Skin of body (tissue), 2 donors: ENCODE results near the gene SYNDIG1. TPM values are rescaled to one million over a fixed set of nuclear protein-coding genes. Genes with fewer than 3 reads are reported as not detected.

Experiments
- DNase-seq: peaks from one replicate; lab custom pipeline; 2025; lab: John Stamatoyannopoulos, UW
- total RNA-seq: library from RNA; depleted of rRNA; stranded (reverse); fragments of >200 nt; gene quantifications from one replicate; pipeline ENCODE4 v1.2.3, GENCODE V29; 2014

SYNDIG1 gene
- total RNA-seq, 1 donor from 2014 or later, result 2.6 TPM

- no peak for DNase-seq
Observed at GRCh38 chr20:24446811-24447210, 22.6 kb upstream of the SYNDIG1 start.

GRCh38 chr20:24448170-24448569, 21.3 kb upstream of the SYNDIG1 start:
- no peak for DNase-seq

DNA sequence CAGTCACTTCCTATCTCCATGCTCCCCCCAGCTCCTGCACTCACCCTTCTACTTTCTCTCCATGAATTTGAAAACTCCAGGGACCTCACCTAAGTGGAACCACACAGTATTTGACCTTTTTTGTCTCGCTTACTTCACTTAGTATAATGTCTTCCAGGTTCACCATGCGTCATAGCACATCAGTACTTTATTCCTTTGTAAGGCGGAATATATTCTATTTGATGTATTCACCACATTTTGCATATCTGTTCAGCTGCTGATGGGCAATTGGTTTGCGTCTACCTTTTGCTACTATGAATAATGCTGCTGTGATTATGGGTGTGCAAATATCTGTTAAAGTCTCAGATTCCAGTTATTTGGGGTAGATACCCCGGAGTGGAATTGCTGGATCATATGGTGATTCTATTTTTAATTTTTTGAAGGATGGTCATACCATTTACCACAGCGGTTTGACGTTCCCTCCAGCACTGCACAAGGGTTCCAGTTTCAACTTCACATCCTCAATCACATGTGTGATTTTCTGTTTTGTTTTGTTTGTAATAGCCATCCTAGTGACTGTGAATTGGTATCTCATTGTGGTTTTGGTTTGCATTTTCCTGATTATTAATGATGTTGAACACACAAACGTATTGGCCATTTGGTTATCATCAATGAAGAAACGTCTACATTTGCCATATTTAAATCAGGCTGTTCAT, 20.3 kb upstream of the SYNDIG1 start:
- DNase-seq, result no peak

DNA sequence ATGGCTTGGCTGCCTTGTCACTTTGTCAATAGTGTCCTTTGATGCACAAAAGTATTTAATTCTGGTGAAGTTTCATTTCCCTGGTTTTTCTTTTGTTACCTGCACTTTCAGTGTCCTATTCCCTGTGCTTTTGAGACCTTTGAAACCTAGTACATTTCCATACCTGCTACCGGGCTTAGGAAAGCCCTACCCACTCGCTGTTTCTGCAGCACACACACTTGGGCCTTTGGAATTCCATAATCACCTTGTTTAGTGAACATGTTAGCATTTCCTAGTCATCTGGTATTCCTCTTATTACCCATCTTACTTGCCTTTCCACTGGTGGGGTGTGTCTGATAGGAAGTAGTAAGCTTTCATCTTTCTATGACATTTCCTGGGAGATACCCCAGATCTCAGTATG, 19.3 kb upstream of the SYNDIG1 start:
- DNase-seq, result no peak

- no peak for DNase-seq
Observed at GRCh38 chr20:24450624-24451376, 18.6 kb upstream of the SYNDIG1 start.

- no peak for DNase-seq
Observed at GRCh38 chr20:24451428-24451827, 18.0 kb upstream of the SYNDIG1 start.

GRCh38 chr20:24452016-24452415, 17.4 kb upstream of the SYNDIG1 start:
- DNase-seq, result no peak

DNA sequence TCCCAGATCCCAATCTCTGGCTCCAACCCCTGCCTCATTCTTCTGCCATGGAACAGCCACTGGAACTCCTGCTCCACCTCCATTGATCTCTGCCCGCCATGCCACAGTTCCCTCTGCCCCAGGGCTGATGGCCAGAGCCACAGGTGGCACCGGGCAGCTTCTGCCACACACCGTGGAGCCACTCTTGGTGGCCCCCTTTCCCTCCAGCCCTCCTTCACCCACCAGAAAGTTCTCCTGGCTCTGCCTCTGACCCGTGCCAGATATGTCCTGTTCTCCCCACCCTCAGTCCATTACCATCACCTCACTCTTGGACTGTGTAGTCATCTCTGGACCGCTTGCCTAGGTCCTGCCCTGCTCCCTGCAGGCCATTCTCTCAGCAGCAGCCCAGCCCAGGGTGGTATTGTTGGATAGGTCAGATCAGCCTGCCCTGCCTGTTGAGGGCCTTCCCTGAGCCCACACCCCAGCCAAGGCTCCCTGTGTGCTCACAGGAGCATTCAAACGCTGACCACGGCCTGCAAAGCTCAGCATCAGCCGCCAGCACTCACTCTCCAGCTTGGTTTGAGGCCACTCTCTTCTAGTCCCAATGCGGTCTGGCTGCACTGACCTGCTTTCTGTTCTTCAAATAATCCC, 16.8 kb upstream of the SYNDIG1 start:
- no peak for DNase-seq

DNA sequence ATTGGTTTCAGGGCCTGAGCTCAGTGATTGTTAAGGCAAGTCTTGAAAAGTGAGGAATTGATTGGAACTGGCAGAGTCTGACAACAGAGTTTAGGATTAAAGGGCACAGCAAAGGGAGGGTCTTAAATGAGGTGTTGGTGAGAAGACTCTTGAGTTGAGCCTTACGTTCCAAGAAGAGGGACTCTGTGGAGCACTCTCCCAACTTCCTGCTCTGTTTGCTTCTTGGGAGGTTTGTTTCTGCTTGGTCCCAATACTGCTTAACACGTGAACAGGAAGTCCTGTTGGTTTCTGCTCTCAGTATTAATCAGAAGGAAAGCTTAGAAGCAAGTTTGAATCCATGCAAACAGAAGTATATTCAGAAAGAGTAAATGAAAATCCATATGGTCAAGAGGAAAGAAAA, 15.6 kb upstream of the SYNDIG1 start:
- DNase-seq, result no peak

DNA sequence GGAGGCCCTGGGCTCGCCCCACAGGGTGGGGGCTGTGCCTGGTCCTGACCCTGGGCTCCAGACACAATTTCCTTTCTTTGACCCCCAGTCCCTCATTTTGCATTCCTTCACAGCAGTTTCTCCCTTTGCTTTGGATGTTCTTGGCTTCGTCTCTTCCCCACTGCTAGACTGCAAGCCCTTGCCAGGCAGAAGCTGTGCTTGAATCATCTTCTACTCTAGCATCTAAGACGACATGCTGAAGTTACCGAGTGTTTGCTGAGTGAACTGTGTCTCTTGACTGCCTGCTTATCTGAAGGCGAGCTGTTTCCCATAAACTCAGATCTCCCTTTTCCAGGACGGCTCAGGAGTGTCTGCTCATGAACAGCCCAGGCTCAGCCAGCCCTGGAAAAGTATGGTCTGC, 14.3 kb upstream of the SYNDIG1 start:
- no peak for DNase-seq

DNA sequence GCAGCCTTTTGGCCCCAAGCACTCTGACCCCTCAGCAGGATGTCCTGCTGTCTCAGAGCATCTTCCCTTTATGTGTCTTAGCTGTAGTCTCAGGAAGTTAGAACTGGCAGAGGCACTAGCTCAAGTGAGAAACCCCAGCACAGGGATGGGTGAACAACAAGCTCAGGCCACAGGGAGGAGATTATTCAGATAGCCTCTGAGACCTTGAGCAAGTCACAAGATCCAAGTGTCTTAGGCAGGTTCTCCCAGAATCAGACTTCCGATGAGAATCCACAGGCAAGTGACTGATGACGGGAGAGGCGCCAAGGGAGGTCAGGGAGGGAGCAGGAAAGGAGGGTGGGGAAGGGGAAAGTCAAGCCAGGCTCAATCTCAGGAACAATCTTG, 13.0 kb upstream of the SYNDIG1 start:
- no peak for DNase-seq

DNA sequence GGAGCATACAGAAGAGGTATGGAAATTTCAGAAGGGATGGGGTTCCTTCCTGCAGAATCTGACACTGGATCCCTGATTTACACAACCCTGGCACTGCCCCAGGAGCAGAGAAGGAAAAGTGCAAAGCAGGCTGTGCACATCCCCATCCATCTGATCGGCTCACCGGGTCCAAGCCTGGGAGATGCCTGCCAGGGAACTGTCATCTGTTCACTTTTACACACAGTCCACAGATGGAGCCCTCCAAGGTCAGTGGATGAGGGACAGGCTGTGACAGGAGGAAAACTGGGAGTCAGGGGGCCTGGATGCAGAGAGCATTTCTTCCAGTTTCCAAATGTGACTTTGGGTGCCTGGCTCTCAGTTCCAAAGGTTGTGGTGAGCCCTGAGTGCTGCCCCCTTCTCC, 11.0 kb upstream of the SYNDIG1 start:
- DNase-seq, result no peak

- no peak for DNase-seq
Observed at GRCh38 chr20:24459733-24460132, 9.7 kb upstream of the SYNDIG1 start.

GRCh38 chr20:24460712-24461111, 8.7 kb upstream of the SYNDIG1 start:
- DNase-seq, result no peak

DNA sequence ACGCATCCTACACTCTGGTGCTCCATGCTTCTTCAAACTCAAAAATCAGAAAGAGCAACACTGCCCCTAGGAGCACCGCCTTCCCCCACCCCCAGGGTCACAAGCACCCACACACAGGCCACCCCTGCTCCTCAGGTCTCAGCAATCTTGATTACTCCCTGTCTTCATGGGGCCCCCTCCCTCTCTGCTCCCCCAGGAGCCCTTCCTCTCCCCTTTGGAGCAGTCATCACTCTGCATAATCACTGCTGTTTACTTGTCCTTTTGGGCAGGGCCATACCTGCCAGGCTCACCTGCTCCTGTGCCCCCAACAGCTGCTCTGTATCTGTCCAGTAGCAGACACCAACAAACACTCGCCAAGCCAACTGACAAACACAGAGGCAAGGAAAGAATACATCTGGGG, 7.6 kb upstream of the SYNDIG1 start:
- no peak for DNase-seq

- DNase-seq, result no peak
Observed at GRCh38 chr20:24462460-24463010, 6.9 kb upstream of the SYNDIG1 start.

- DNase-seq, result no peak
Observed at GRCh38 chr20:24465159-24465558, 4.3 kb upstream of the SYNDIG1 start.

DNA sequence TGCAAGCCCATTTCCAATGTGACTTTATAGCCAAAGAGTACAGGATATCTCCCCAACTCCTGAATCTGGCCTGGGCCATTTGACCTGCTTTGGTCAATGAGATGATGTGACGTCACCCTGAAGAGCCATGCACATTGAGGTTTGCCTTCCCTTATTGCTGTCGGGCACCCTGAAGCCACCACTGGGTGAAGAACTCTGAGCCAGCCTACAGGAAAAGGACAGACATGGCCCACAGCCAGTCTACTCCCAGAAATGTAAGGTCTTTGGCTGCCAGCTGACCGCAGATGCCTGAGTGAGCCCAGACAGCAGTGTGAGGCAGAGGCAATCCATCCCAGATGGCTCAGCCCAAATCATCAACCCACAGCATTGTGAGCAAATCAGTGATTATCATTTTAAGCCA, 3.7 kb upstream of the SYNDIG1 start:
- no peak for DNase-seq

GRCh38 chr20:24468401-24469115, 871 bp upstream of the SYNDIG1 start:
- no peak for DNase-seq

- DNase-seq, result no peak
Observed at GRCh38 chr20:24469894-24470745, 691 bp downstream of the SYNDIG1 start.
